ENCODE results near the gene GPX4.

DNA sequence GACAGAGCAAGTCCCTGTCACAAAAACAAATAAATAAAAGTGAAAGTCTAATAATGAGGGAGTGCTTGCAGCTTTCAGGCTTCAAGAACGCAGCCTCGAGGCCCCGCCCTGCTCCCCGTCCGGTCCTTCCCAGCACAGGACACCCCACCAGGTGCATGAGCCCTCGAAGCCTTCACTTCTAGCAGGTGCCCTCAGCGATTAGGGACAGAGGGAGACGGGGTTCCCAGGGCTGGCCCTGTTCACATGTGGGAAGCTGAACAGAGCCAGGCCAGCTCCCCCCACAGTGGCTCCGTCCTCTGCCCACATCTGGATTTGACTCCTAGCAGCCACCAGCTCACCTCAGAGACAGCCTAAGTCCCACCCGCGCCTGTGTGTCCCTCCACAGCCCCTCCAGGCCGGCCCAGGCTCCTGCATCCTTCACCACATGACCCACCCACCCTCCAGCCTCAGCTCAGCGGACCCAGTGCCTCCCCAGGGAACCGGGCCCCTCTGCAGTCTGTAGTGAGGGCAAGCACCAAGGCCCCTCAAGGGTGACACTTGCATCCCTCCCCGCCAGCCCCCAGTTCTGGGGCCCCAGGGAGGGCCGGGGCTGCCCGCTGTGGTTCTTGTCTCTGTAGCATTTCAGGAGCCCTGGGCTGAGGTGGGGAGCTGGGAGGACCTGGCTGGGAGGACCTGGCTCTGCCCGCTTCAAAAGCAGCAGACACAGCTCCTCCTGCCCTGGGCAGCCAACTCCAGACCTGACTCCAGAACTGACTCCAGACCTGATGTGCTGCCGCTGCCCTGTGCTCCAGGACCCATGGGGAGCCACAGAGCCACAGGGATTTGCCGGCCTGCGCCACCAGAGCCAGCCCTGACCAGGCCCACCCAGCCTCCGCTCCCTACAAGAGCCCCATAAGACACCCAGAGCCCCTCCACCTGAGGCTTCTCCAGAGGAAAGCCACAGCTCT is 27.2 kb downstream of the GPX4 start:
- TF ChIP-seq, protein P1, sequence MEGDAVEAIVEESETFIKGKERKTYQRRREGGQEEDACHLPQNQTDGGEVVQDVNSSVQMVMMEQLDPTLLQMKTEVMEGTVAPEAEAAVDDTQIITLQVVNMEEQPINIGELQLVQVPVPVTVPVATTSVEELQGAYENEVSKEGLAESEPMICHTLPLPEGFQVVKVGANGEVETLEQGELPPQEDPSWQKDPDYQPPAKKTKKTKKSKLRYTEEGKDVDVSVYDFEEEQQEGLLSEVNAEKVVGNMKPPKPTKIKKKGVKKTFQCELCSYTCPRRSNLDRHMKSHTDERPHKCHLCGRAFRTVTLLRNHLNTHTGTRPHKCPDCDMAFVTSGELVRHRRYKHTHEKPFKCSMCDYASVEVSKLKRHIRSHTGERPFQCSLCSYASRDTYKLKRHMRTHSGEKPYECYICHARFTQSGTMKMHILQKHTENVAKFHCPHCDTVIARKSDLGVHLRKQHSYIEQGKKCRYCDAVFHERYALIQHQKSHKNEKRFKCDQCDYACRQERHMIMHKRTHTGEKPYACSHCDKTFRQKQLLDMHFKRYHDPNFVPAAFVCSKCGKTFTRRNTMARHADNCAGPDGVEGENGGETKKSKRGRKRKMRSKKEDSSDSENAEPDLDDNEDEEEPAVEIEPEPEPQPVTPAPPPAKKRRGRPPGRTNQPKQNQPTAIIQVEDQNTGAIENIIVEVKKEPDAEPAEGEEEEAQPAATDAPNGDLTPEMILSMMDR (IDR thresholded peaks at IDR 0.05 in 4 of 5, conservative IDR thresholded peaks at IDR 0.05 in 1 of 5), result no peak
- no peak for TF ChIP-seq POLR2A (IDR thresholded peaks at IDR 0.05)
